WTC11 (cell line): ENCODE results near the gene SGSM2.

Experiments used
- CTCF ChIP-seq: fragments of 200-600 bp; IDR thresholded peaks from 2 replicates; pipeline ENCODE4 v1.8.0; 2022; ENCODE audit warnings: antibody characterized with exemption
- OVOL2 ChIP-seq: fragments of 250-450 bp; sonication (Bioruptor Pico); IDR thresholded peaks from 2 replicates; pipeline ENCODE4 v1.9.0; 2021; ENCODE audit warnings: mild to moderate bottlenecking, borderline replicate concordance
- ZNF121 ChIP-seq: sonication (generic); formaldehyde crosslinking; IDR thresholded peaks from 2 replicates; pipeline ENCODE4 v1.8.0; 2023; ENCODE audit warnings: missing genetic modification reagents
- ZNF263 ChIP-seq: sonication (generic); formaldehyde crosslinking; IDR thresholded peaks from 2 replicates; pipeline ENCODE4 v1.8.1; 2022; ENCODE audit warnings: low read depth, mild to moderate bottlenecking, moderate library complexity, missing genetic modification reagents
- TF ChIP-seq, protein P1 (sequence below): sonication (generic); formaldehyde crosslinking; IDR thresholded peaks from 2 replicates; pipeline ENCODE4 v1.8.0; 2022; ENCODE audit warnings: missing genetic modification reagents
- TF ChIP-seq, protein P2 (sequence below): sonication (generic); formaldehyde crosslinking; IDR thresholded peaks from 2 replicates; pipeline ENCODE4 v1.8.1; 2022; ENCODE audit warnings: low read depth, mild to moderate bottlenecking, moderate library complexity, missing genetic modification reagents, borderline replicate concordance
- TF ChIP-seq, protein P3 (sequence below): sonication (generic); formaldehyde crosslinking; IDR thresholded peaks from 2 replicates; pipeline ENCODE4 v1.8.0; 2022; ENCODE audit warnings: mild to moderate bottlenecking, missing genetic modification reagents
- TF ChIP-seq, protein P4 (sequence below): sonication (generic); formaldehyde crosslinking; IDR thresholded peaks from 2 replicates; pipeline ENCODE4 v1.8.0; 2023; ENCODE audit warnings: missing genetic modification reagents
- TF ChIP-seq, protein P5 (sequence below): sonication (generic); formaldehyde crosslinking; IDR thresholded peaks from 2 replicates; pipeline ENCODE4 v1.8.1; 2023; ENCODE audit warnings: mild to moderate bottlenecking, missing genetic modification reagents

GRCh38 chr17:2384439-2385127 is 47.3 kb downstream of the SGSM2 start:
- TF ChIP-seq, protein P1, sequence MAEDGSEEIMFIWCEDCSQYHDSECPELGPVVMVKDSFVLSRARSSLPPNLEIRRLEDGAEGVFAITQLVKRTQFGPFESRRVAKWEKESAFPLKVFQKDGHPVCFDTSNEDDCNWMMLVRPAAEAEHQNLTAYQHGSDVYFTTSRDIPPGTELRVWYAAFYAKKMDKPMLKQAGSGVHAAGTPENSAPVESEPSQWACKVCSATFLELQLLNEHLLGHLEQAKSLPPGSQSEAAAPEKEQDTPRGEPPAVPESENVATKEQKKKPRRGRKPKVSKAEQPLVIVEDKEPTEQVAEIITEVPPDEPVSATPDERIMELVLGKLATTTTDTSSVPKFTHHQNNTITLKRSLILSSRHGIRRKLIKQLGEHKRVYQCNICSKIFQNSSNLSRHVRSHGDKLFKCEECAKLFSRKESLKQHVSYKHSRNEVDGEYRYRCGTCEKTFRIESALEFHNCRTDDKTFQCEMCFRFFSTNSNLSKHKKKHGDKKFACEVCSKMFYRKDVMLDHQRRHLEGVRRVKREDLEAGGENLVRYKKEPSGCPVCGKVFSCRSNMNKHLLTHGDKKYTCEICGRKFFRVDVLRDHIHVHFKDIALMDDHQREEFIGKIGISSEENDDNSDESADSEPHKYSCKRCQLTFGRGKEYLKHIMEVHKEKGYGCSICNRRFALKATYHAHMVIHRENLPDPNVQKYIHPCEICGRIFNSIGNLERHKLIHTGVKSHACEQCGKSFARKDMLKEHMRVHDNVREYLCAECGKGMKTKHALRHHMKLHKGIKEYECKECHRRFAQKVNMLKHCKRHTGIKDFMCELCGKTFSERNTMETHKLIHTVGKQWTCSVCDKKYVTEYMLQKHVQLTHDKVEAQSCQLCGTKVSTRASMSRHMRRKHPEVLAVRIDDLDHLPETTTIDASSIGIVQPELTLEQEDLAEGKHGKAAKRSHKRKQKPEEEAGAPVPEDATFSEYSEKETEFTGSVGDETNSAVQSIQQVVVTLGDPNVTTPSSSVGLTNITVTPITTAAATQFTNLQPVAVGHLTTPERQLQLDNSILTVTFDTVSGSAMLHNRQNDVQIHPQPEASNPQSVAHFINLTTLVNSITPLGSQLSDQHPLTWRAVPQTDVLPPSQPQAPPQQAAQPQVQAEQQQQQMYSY, result no peak
- TF ChIP-seq, protein P2, sequence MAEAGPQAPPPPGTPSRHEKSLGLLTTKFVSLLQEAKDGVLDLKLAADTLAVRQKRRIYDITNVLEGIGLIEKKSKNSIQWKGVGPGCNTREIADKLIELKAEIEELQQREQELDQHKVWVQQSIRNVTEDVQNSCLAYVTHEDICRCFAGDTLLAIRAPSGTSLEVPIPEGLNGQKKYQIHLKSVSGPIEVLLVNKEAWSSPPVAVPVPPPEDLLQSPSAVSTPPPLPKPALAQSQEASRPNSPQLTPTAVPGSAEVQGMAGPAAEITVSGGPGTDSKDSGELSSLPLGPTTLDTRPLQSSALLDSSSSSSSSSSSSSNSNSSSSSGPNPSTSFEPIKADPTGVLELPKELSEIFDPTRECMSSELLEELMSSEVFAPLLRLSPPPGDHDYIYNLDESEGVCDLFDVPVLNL, result no peak
- TF ChIP-seq, protein P3, sequence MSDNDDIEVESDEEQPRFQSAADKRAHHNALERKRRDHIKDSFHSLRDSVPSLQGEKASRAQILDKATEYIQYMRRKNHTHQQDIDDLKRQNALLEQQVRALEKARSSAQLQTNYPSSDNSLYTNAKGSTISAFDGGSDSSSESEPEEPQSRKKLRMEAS, result no peak
- TF ChIP-seq, protein P4, sequence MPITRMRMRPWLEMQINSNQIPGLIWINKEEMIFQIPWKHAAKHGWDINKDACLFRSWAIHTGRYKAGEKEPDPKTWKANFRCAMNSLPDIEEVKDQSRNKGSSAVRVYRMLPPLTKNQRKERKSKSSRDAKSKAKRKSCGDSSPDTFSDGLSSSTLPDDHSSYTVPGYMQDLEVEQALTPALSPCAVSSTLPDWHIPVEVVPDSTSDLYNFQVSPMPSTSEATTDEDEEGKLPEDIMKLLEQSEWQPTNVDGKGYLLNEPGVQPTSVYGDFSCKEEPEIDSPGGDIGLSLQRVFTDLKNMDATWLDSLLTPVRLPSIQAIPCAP, result no peak
- TF ChIP-seq CTCF (no peak), ZNF121 (CRISPR knock-in tag) (no peak), ZNF263 (no peak), OVOL2 (no peak)
- TF ChIP-seq, protein P5, sequence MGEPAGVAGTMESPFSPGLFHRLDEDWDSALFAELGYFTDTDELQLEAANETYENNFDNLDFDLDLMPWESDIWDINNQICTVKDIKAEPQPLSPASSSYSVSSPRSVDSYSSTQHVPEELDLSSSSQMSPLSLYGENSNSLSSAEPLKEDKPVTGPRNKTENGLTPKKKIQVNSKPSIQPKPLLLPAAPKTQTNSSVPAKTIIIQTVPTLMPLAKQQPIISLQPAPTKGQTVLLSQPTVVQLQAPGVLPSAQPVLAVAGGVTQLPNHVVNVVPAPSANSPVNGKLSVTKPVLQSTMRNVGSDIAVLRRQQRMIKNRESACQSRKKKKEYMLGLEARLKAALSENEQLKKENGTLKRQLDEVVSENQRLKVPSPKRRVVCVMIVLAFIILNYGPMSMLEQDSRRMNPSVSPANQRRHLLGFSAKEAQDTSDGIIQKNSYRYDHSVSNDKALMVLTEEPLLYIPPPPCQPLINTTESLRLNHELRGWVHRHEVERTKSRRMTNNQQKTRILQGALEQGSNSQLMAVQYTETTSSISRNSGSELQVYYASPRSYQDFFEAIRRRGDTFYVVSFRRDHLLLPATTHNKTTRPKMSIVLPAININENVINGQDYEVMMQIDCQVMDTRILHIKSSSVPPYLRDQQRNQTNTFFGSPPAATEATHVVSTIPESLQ, result no peak
